Measurements from ENCODE around the gene RABGAP1L.
"Not testable (repeated sequence)": the region's sequence is repeated elsewhere in the genome, so short reads cannot be mapped to it uniquely, and the experiment has no call there.

The RABGAP1L gene

GRCh38 chr1:175033953-175034352 lies 874.6 kb downstream of the RABGAP1L start:
- no peak for DNase-seq (ENCODE audit: low read depth in 2 of 2)

GRCh38 chr1:175034775-175035174 lies 875.5 kb downstream of the RABGAP1L start:
- no peak for DNase-seq (ENCODE audit: low read depth in 2 of 2)

- DNase-seq (ENCODE audit: low read depth in 2 of 2) = no peak
Measured at GRCh38 chr1:175035865-175036264, 876.5 kb downstream of the RABGAP1L start.

GRCh38 chr1:175036476-175036875 lies 877.2 kb downstream of the RABGAP1L start:
- no peak for DNase-seq (ENCODE audit: low read depth in 2 of 2)

- DNase-seq (ENCODE audit: low read depth in 2 of 2) = no peak
Measured at GRCh38 chr1:175037416-175037815, 878.1 kb downstream of the RABGAP1L start.

GRCh38 chr1:175040324-175040879 lies 881.1 kb downstream of the RABGAP1L start:
- DNase-seq (ENCODE audit: low read depth in 2 of 2) = no peak

GRCh38 chr1:175042650-175043049 lies 883.3 kb downstream of the RABGAP1L start:
- DNase-seq (ENCODE audit: low read depth in 2 of 2) = no peak

GRCh38 chr1:175043824-175044223 lies 884.5 kb downstream of the RABGAP1L start:
- DNase-seq (ENCODE audit: low read depth in 2 of 2) = no peak

GRCh38 chr1:175044591-175044990 lies 885.3 kb downstream of the RABGAP1L start:
- DNase-seq (ENCODE audit: low read depth in 2 of 2) = not testable (repeated sequence)
